HUES48 (cell line): ENCODE measurements around the gene TBC1D23.
"Not testable (repeated sequence)": the region's sequence is repeated elsewhere in the genome, so short reads cannot be mapped to it uniquely, and the experiment has no call there.

Experiments
- H3K27ac ChIP-seq: one replicate; pipeline ENCODE4 v1.7.0; 2013; ENCODE audit warnings: low read depth, low read length, inconsistent platforms
- H3K27me3 ChIP-seq: 2 replicates; pipeline ENCODE4 v1.6.1; 2013; ENCODE audit warnings: mild to moderate bottlenecking, low read length; ENCODE audit not compliant: control insufficient read depth, insufficient read depth
- H3K36me3 ChIP-seq: 2 replicates; pipeline ENCODE4 v1.6.1; 2013; ENCODE audit warnings: low read length; ENCODE audit not compliant: control insufficient read depth, insufficient read depth
- H3K4me1 ChIP-seq: 2 replicates; pipeline ENCODE4 v1.6.1; 2013; ENCODE audit warnings: mild to moderate bottlenecking, low read length; ENCODE audit not compliant: control insufficient read depth, insufficient read depth
- H3K4me3 ChIP-seq: 2 replicates; pipeline ENCODE4 v1.5.1; 2013; ENCODE audit warnings: mild to moderate bottlenecking, low read depth, low read length
- H3K9ac ChIP-seq: 2 replicates; pipeline ENCODE4 v1.6.1; 2013; ENCODE audit warnings: mild to moderate bottlenecking, low read depth, low read length, moderate library complexity
- H3K9me3 ChIP-seq: 2 replicates; pipeline ENCODE4 v1.6.1; 2013; ENCODE audit warnings: low read length; ENCODE audit not compliant: control insufficient read depth, insufficient read depth

TBC1D23 gene

GRCh38 chr3:100269410-100270214 is 8.8 kb downstream of the TBC1D23 start:
- no peak overlapping the region for H3K9ac ChIP-seq
- no peaks in the 10 kb centered on the region for H3K36me3 ChIP-seq
- H3K27me3 ChIP-seq: no peaks in the 10 kb centered on the region
- no peaks in the 10 kb centered on the region for H3K9me3 ChIP-seq
- no peak overlapping the region for H3K4me3 ChIP-seq
- no peak overlapping the region for H3K27ac ChIP-seq
- H3K4me1 ChIP-seq: peaks cover 39% of the 10 kb centered on the region

- no peaks in the 10 kb centered on the region for H3K36me3 ChIP-seq
- H3K9me3 ChIP-seq: no peaks in the 10 kb centered on the region
- no peak overlapping the region for H3K27ac ChIP-seq
- H3K4me3 ChIP-seq: no peak overlapping the region
- peaks cover 34% of the 10 kb centered on the region for H3K4me1 ChIP-seq
- no peak overlapping the region for H3K9ac ChIP-seq
- no peaks in the 10 kb centered on the region for H3K27me3 ChIP-seq
Observed at GRCh38 chr3:100270215-100270583, 9.4 kb downstream of the TBC1D23 start.

- no peak overlapping the region for H3K9ac ChIP-seq
- peaks cover 36% of the 10 kb centered on the region for H3K4me1 ChIP-seq
- no peaks in the 10 kb centered on the region for H3K27me3 ChIP-seq
- H3K4me3 ChIP-seq: no peak overlapping the region
- H3K36me3 ChIP-seq: no peaks in the 10 kb centered on the region
- no peak overlapping the region for H3K27ac ChIP-seq
- H3K9me3 ChIP-seq: no peaks in the 10 kb centered on the region
Observed at GRCh38 chr3:100271522-100271921, 10.7 kb downstream of the TBC1D23 start.

GRCh38 chr3:100272797-100273611 is 12.2 kb downstream of the TBC1D23 start:
- not testable (repeated sequence) for H3K27ac ChIP-seq, H3K9me3 ChIP-seq, H3K36me3 ChIP-seq, H3K9ac ChIP-seq, H3K4me3 ChIP-seq, H3K27me3 ChIP-seq
- H3K4me1 ChIP-seq: peaks cover 51% of the 10 kb centered on the region

GRCh38 chr3:100274361-100274760 is 13.6 kb downstream of the TBC1D23 start:
- Histone ChIP-seq H3K27me3 (no peaks in the 10 kb centered on the region), H3K4me3 (no peak overlapping the region), H3K9ac (no peak overlapping the region), H3K4me1 (peaks cover 49% of the 10 kb centered on the region), H3K36me3 (no peaks in the 10 kb centered on the region), H3K27ac (no peak overlapping the region), H3K9me3 (no peaks in the 10 kb centered on the region)

GRCh38 chr3:100277255-100277800 is 16.5 kb downstream of the TBC1D23 start:
- H3K4me1 ChIP-seq: peaks cover 25% of the 10 kb centered on the region
- peaks cover 6% of the 10 kb centered on the region; the same call in 1 of the 2 replicates for H3K36me3 ChIP-seq
- H3K27me3 ChIP-seq: no peaks in the 10 kb centered on the region
- no peak overlapping the region for H3K4me3 ChIP-seq
- no peak overlapping the region for H3K9ac ChIP-seq
- H3K27ac ChIP-seq: peak overlapping the region; percentile 70
- no peaks in the 10 kb centered on the region for H3K9me3 ChIP-seq

- H3K4me3 ChIP-seq: no peak overlapping the region
- no peak overlapping the region for H3K27ac ChIP-seq
- H3K4me1 ChIP-seq: peaks cover 19% of the 10 kb centered on the region
- no peaks in the 10 kb centered on the region for H3K9me3 ChIP-seq
- no peak overlapping the region for H3K9ac ChIP-seq
- H3K27me3 ChIP-seq: no peaks in the 10 kb centered on the region
- peaks cover 17% of the 10 kb centered on the region for H3K36me3 ChIP-seq
Observed at GRCh38 chr3:100278910-100279309, 18.1 kb downstream of the TBC1D23 start.

GRCh38 chr3:100288288-100288894 is 27.6 kb downstream of the TBC1D23 start:
- H3K27me3 ChIP-seq: no peaks in the 10 kb centered on the region
- no peak overlapping the region for H3K27ac ChIP-seq
- no peak overlapping the region for H3K4me3 ChIP-seq
- no peak overlapping the region for H3K9ac ChIP-seq
- peaks cover 43% of the 10 kb centered on the region for H3K36me3 ChIP-seq
- H3K9me3 ChIP-seq: no peaks in the 10 kb centered on the region
- no peaks in the 10 kb centered on the region for H3K4me1 ChIP-seq

GRCh38 chr3:100289339-100289738 is 28.5 kb downstream of the TBC1D23 start:
- H3K36me3 ChIP-seq: peaks cover 38% of the 10 kb centered on the region
- no peak overlapping the region for H3K4me3 ChIP-seq
- H3K27ac ChIP-seq: no peak overlapping the region
- H3K27me3 ChIP-seq: no peaks in the 10 kb centered on the region
- H3K9me3 ChIP-seq: no peaks in the 10 kb centered on the region
- H3K9ac ChIP-seq: no peak overlapping the region
- H3K4me1 ChIP-seq: no peaks in the 10 kb centered on the region

- H3K36me3 ChIP-seq: peaks cover 66% of the 10 kb centered on the region
- H3K27ac ChIP-seq: no peak overlapping the region
- H3K4me1 ChIP-seq: no peaks in the 10 kb centered on the region
- H3K27me3 ChIP-seq: no peaks in the 10 kb centered on the region
- H3K9ac ChIP-seq: no peak overlapping the region
- H3K4me3 ChIP-seq: no peak overlapping the region
- H3K9me3 ChIP-seq: no peaks in the 10 kb centered on the region
Observed at GRCh38 chr3:100295089-100295488, 34.3 kb downstream of the TBC1D23 start.
